ENCODE data around the gene DOCK3. TPM values are rescaled to one million over a fixed set of nuclear protein-coding genes. Genes with fewer than 3 reads are reported as not detected.

DOCK3 gene
- total RNA-seq, 1 experiment from 2014 or later = 0.47 TPM

- ChIA-PET POLR2A (ENCODE audit: low non-redundant PET) (no interaction called here), CTCF (no interaction called here)
- no peaks in the 10 kb centered on the region for H3K9me3 ChIP-seq (ENCODE audit: low read depth, low read length, poor library complexity, severe bottlenecking)
- intact Hi-C loops (cut with micrococcal nuclease; ENCODE audit: unreplicated experiment) = no loop called here
- H3K36me3 ChIP-seq (ENCODE audit: insufficient read depth, low read length, poor library complexity, severe bottlenecking) = peaks cover 4% of the 10 kb centered on the region
- no TSS peak for BruUV-seq (replicated peaks)
- no peak overlapping the region for H3K4me3 ChIP-seq (ENCODE audit: low read depth, low read length, poor library complexity, severe bottlenecking)
- H3K27ac ChIP-seq (ENCODE audit: low read depth, low read length, poor library complexity, severe bottlenecking) = no peak overlapping the region
- no peaks in the 10 kb centered on the region for H3K27me3 ChIP-seq (replicated peaks; ENCODE audit: insufficient read depth, low read depth, low read length, poor library complexity)
- TF ChIP-seq EZH2 (IDR thresholded peaks at IDR 0.05; ENCODE audit: borderline replicate concordance, low read depth, low read length, poor library complexity, severe bottlenecking) (no peak), CTCF (conservative IDR thresholded peaks at IDR 0.05; ENCODE audit: low read depth, low read length) (no peak)
- DNase-seq (ENCODE audit: low spot score) = no peak
- H3K4me1 ChIP-seq (ENCODE audit: insufficient read depth, low read length, poor library complexity, severe bottlenecking) = no peaks in the 10 kb centered on the region
These were observed 733.3 kb downstream of the DOCK3 start for GRCh38 chr3:51408021-51408420.

- Histone ChIP-seq H3K27me3 (replicated peaks; ENCODE audit: insufficient read depth, low read depth, low read length, poor library complexity) (no peaks in the 10 kb centered on the region), H3K27ac (ENCODE audit: low read depth, low read length, poor library complexity, severe bottlenecking) (no peak overlapping the region), H3K9me3 (ENCODE audit: low read depth, low read length, poor library complexity, severe bottlenecking) (no peaks in the 10 kb centered on the region), H3K4me3 (ENCODE audit: low read depth, low read length, poor library complexity, severe bottlenecking) (no peak overlapping the region), H3K36me3 (ENCODE audit: insufficient read depth, low read length, poor library complexity, severe bottlenecking) (peaks cover 4% of the 10 kb centered on the region), H3K4me1 (ENCODE audit: insufficient read depth, low read length, poor library complexity, severe bottlenecking) (no peaks in the 10 kb centered on the region)
- TF ChIP-seq CTCF (conservative IDR thresholded peaks at IDR 0.05; ENCODE audit: low read depth, low read length) = no peak
- TF ChIP-seq EZH2 (IDR thresholded peaks at IDR 0.05; ENCODE audit: borderline replicate concordance, low read depth, low read length, poor library complexity, severe bottlenecking) = no peak
- POLR2A ChIA-PET (ENCODE audit: low non-redundant PET) = no interaction called here
- CTCF ChIA-PET = no interaction called here
- no TSS peak for BruUV-seq (replicated peaks)
- no peak for DNase-seq (ENCODE audit: low spot score)
- intact Hi-C loops (cut with micrococcal nuclease; ENCODE audit: unreplicated experiment) = no loop called here
These were observed 734.1 kb downstream of the DOCK3 start for GRCh38 chr3:51408813-51409212.

GRCh38 chr3:51422211-51422610 lies 747.5 kb downstream of the DOCK3 start:
- POLR2A ChIA-PET (ENCODE audit: low non-redundant PET) = no interaction called here
- TF ChIP-seq EZH2 (IDR thresholded peaks at IDR 0.05; ENCODE audit: borderline replicate concordance, low read depth, low read length, poor library complexity, severe bottlenecking) = no peak
- TF ChIP-seq CTCF (conservative IDR thresholded peaks at IDR 0.05; ENCODE audit: low read depth, low read length) = no peak

More at GRCh38 chr3:51422211-51422610, 747.5 kb downstream of the DOCK3 start:
- BruUV-seq (replicated peaks) = no TSS peak
- intact Hi-C loops (cut with micrococcal nuclease; ENCODE audit: unreplicated experiment) = no loop called here
- Histone ChIP-seq H3K27me3 (replicated peaks; ENCODE audit: insufficient read depth, low read depth, low read length, poor library complexity) (no peaks in the 10 kb centered on the region), H3K27ac (ENCODE audit: low read depth, low read length, poor library complexity, severe bottlenecking) (no peak overlapping the region), H3K4me3 (ENCODE audit: low read depth, low read length, poor library complexity, severe bottlenecking) (no peak overlapping the region), H3K36me3 (ENCODE audit: insufficient read depth, low read length, poor library complexity, severe bottlenecking) (no peaks in the 10 kb centered on the region), H3K4me1 (ENCODE audit: insufficient read depth, low read length, poor library complexity, severe bottlenecking) (no peaks in the 10 kb centered on the region), H3K9me3 (ENCODE audit: low read depth, low read length, poor library complexity, severe bottlenecking) (no peaks in the 10 kb centered on the region)
- DNase-seq (ENCODE audit: low spot score) = no peak
- CTCF ChIA-PET = no interaction called here
